Heart left ventricle (tissue), 13 donors: ENCODE results near the gene ZBTB7C.

ENCODE experiments used
- CTCF ChIP-seq, 12 donors: fragments of 200-600 bp; sonication (generic) in 4 of 12; IDR thresholded peaks; one replicate each; pipeline versions ENCODE4 v1.5.0 to v1.8.0; 2018 to 2022; ENCODE audit warnings: antibody characterized with exemption in 12 of 12, mild to moderate bottlenecking in 5 of 12
- POLR2A ChIP-seq, 2 donors: fragments of 450-650 bp; IDR thresholded peaks; one replicate each; pipeline ENCODE4 v1.6.1; 2017; ENCODE audit warnings: antibody characterized with exemption in 2 of 2, mild to moderate bottlenecking in 2 of 2, moderate library complexity in 2 of 2
- donor health status: ischemic (EF 13 %, LVEDD 7.1; RV severe dilation, severe dysfunction).
- donor health status: DM: no; HTN: yes; CAD: no.
- donor health status: DM: no; HTN: no; CAD: no.
- donor health status: ischemic (EF 25% LVEDD 6.9; RV normal size, moderate dysfunction).
- donor health status: ischemic (EF 25% LVEDD 5.7; RV mildly dilated, moderate dysfunction).
- donor health status: ischemic (EF 35%, LVEDD 5.7; RV mildly dilated, moderate dysfunction).
- donor health status: nonischemic (EF 11% LVEDD 7.7; RV severe dilation, severe dysfunction).
- donor health status: DM: yes; HTN: yes; CAD: no.
- donor health status: PGD.
- donor health status: ischemic (EF 29% LVEDD 5.4; RV normal size, mild dysfunction).
- donor health status: nonischemic (EF 23%, LVEDD 6.1; RV moderate dilation, normal function).

GRCh38 chr18:47978141-47978540, 431.0 kb downstream of the ZBTB7C start:
- TF ChIP-seq CTCF (IDR thresholded peaks at IDR 0.05) (no peak), POLR2A (IDR thresholded peaks at IDR 0.05) (no peak)
